Calu3 (cell line): ENCODE results near the gene WWOX. TPM values are rescaled to one million over a fixed set of nuclear protein-coding genes. Genes with fewer than 3 reads are reported as not detected.

ENCODE experiments used
- BruUV-seq: library from RNA; stranded (reverse); fragments of 400-500 nt; replicated peaks from 2 replicates; lab custom pipeline; 2021; lab: Mats Ljungman, UMichigan
- CTCF ChIA-PET: fragments of 300-600 bp; sonication (Branson Sonifier 250); formaldehyde crosslinking; loops from one replicate; lab custom pipeline; 2022; ENCODE audit warnings: antibody characterized with exemption; lab: Charles Lee
- DNase-seq: peaks from one replicate; pipeline ENCODE4 v3.0.0; 2022
- H3K27ac Mint-ChIP-seq: one replicate; pipeline ENCODE4 v1.8.0; 2022; ENCODE audit warnings: mixed read lengths; ENCODE audit not compliant: unreplicated experiment
- H3K27me3 Mint-ChIP-seq: one replicate; pipeline ENCODE4 v1.8.0; 2022; ENCODE audit warnings: mixed read lengths; ENCODE audit not compliant: unreplicated experiment
- H3K36me3 Mint-ChIP-seq: one replicate; pipeline ENCODE4 v1.8.0; 2022; ENCODE audit warnings: mild to moderate bottlenecking, moderate library complexity, mixed read lengths; ENCODE audit not compliant: insufficient read depth, unreplicated experiment
- H3K4me1 Mint-ChIP-seq: one replicate; pipeline ENCODE4 v1.8.0; 2022; ENCODE audit warnings: mild to moderate bottlenecking, low read depth, mixed read lengths; ENCODE audit not compliant: unreplicated experiment
- H3K4me3 Mint-ChIP-seq: one replicate; pipeline ENCODE4 v1.8.0; 2022; ENCODE audit warnings: mild to moderate bottlenecking, low read depth, moderate library complexity, mixed read lengths; ENCODE audit not compliant: unreplicated experiment
- H3K9me3 Mint-ChIP-seq: one replicate; pipeline ENCODE4 v1.8.0; 2022; ENCODE audit warnings: low read depth, mixed read lengths; ENCODE audit not compliant: unreplicated experiment
- intact Hi-C: fragments of 100-400 bp; cut with micrococcal nuclease; formaldehyde crosslinking; loops from one replicate; pipeline ENCODE4 v1.10.0; 2022; ENCODE audit not compliant: unreplicated experiment
- total RNA-seq: library from RNA; stranded (reverse); gene quantifications from 2 replicates; pipeline ENCODE4 v1.2.3, GENCODE V29; 2022
- TF ChIP-seq, protein P1 (sequence below): fragments of 200-600 bp; IDR thresholded peaks from one replicate; pipeline ENCODE4 v1.8.0; 2022; ENCODE audit warnings: antibody characterized with exemption; ENCODE audit not compliant: unreplicated experiment

The WWOX gene
- total RNA-seq, 1 experiment from 2014 or later: 33.5 TPM

DNA sequence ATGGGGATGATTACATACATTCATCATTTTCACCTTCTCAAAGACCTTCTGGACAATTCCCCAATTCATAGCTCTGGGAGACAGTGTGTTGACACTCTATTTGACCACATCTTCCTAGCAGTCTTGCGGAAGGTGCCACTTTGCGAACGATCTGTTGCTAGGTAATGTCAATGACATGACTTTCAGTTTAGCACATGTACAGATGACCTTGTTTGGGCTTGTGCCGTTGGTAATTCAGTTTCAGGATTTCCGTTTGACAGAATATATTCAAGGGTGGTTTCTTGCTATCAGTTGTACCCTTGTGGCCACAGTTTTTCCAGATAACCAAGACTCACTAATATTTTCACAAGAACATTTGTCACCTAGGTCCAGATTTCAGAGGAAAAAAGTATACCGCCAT, 478.2 kb downstream of the WWOX start:
- intact Hi-C loops: no loop called here
- CTCF ChIA-PET: interaction anchor here (1.2 kb wide), 1 partner anchor 91 kb away, joined by 3 read pairs; no protein-coding TSS in a partner anchor
- TF ChIP-seq, protein P1, sequence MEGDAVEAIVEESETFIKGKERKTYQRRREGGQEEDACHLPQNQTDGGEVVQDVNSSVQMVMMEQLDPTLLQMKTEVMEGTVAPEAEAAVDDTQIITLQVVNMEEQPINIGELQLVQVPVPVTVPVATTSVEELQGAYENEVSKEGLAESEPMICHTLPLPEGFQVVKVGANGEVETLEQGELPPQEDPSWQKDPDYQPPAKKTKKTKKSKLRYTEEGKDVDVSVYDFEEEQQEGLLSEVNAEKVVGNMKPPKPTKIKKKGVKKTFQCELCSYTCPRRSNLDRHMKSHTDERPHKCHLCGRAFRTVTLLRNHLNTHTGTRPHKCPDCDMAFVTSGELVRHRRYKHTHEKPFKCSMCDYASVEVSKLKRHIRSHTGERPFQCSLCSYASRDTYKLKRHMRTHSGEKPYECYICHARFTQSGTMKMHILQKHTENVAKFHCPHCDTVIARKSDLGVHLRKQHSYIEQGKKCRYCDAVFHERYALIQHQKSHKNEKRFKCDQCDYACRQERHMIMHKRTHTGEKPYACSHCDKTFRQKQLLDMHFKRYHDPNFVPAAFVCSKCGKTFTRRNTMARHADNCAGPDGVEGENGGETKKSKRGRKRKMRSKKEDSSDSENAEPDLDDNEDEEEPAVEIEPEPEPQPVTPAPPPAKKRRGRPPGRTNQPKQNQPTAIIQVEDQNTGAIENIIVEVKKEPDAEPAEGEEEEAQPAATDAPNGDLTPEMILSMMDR: no peak
- H3K27me3 Mint-ChIP-seq: no peaks in the 10 kb centered on the region
- H3K9me3 Mint-ChIP-seq: peaks cover 18% of the 10 kb centered on the region
- no peak for DNase-seq
- H3K4me1 Mint-ChIP-seq: no peaks in the 10 kb centered on the region
- no peaks in the 10 kb centered on the region for H3K36me3 Mint-ChIP-seq
- no TSS peak for BruUV-seq
- no peak overlapping the region for H3K27ac Mint-ChIP-seq
- no peak overlapping the region for H3K4me3 Mint-ChIP-seq

DNA sequence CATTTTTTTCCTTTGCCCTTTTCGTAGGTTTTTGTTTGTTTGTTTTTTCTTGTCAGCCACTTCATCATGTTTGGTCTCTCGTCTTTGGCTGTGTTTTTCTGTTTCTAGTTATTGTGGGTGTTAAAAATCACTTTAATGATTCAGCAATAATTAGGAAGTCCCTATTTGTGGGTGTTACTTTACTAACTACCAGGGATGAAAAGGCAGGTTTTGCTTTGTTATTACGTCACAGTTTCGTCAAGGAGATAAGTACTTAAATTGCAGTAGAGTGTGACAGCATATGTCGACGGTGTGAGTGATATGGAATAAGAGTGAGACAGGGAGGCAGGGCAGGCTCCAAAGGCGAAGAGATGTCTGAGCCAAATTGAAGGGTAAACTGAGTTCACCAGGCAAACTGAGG, 479.6 kb downstream of the WWOX start:
- Mint-ChIP-seq H3K27ac (no peak overlapping the region), H3K36me3 (no peaks in the 10 kb centered on the region), H3K4me3 (no peak overlapping the region), H3K4me1 (no peaks in the 10 kb centered on the region), H3K27me3 (no peaks in the 10 kb centered on the region), H3K9me3 (peaks cover 14% of the 10 kb centered on the region)
- BruUV-seq: no TSS peak
- intact Hi-C loops: no loop called here
- TF ChIP-seq, protein P1: no peak
- CTCF ChIA-PET: no interaction called here
- DNase-seq: no peak

DNA sequence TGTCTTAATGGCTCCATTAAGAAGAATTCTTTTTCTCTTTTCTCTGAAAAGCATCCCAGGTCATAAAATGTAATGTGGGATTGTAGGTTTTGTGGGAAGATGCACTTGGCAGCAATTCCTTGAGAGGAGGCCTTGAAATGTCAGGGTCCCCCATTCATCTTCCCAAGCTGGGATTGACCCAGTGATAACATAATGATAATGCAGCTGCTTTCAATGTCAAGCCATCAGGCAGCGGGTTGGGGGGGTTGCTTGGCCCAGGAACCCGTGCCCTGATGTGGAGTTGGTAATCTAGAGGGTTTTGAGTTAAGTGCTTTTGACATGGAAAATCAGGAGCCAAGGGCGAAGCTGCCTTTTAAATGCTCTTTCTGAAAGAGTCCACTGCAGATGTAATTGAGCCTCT, 484.0 kb downstream of the WWOX start:
- Mint-ChIP-seq H3K27ac (no peak overlapping the region), H3K4me1 (no peaks in the 10 kb centered on the region), H3K9me3 (peaks cover 15% of the 10 kb centered on the region), H3K36me3 (no peaks in the 10 kb centered on the region), H3K4me3 (no peak overlapping the region), H3K27me3 (no peaks in the 10 kb centered on the region)
- no peak for DNase-seq
- no TSS peak for BruUV-seq
- intact Hi-C loops: no loop called here
- CTCF ChIA-PET: no interaction called here
- TF ChIP-seq, protein P1: no peak

DNA sequence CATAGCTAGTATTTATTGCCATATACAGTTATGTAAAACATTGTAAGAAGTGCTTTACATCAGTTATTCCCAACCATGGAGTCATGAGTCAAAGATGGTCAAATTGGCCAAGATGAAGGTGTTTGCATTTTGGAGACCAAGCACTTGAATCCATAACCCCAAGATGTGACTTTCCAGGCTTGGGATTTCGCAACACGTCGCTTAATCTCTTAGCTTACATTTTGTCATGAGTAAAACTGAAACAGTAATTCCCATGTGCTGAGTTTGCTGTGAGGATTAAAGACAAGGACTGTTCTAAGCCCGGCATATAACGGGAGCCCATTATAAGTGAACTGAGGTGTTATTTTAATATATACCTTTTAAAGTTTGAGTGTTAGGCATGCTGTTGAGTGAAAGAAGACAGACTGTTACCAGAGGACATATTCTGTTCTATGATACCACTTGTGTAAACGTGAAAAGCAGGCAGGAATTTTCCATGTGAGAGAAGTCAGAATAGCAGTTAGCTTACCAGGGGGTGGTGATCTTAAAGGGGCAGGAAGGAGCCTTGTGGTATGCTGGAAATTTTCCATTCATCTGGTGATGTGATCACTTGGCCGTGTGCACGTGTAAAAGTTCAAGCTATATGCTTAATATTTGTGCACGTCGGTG, 484.9 kb downstream of the WWOX start:
- no peak for DNase-seq
- no TSS peak for BruUV-seq
- Mint-ChIP-seq H3K9me3 (peaks cover 11% of the 10 kb centered on the region), H3K36me3 (no peaks in the 10 kb centered on the region), H3K27ac (no peak overlapping the region), H3K4me3 (no peak overlapping the region), H3K27me3 (no peaks in the 10 kb centered on the region), H3K4me1 (no peaks in the 10 kb centered on the region)
- TF ChIP-seq, protein P1: no peak
- CTCF ChIA-PET: no interaction called here
- intact Hi-C loops: no loop called here
